22Rv1 (cell line): ENCODE measurements around the gene ZNF621.
"Not testable (repeated sequence)": the region's sequence is repeated elsewhere in the genome, so short reads cannot be mapped to it uniquely, and the experiment has no call there.

Experiments used
- H3K27ac ChIP-seq: fragments of 450-650 bp; 2 replicates; pipeline ENCODE4 v1.5.1; 2017
- CTCF ChIP-seq: fragments of 450-650 bp; IDR thresholded peaks from 2 replicates; pipeline ENCODE4 v1.5.1; 2017; ENCODE audit warnings: mild to moderate bottlenecking
- ZFX ChIP-seq: fragments of 450-650 bp; IDR thresholded peaks from 2 replicates; pipeline ENCODE4 v1.6.1; 2017; ENCODE audit warnings: antibody characterized with exemption, borderline replicate concordance

Gene ZNF621

DNA sequence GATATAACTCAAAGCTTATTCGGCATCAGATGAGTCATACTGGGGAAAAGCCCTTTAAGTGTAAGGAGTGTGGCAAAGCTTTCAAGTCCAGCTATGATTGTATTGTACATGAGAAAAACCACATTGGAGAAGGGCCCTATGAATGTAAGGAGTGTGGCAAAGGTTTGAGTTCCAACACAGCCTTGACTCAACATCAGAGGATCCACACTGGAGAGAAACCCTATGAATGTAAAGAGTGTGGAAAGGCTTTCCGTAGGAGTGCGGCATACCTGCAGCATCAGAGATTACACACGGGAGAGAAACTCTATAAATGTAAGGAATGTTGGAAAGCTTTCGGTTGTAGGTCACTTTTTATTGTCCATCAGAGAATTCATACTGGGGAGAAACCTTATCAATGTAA, 7.5 kb downstream of the ZNF621 start:
- TF ChIP-seq ZFX (no peak), CTCF (no peak)
- H3K27ac ChIP-seq = no peak overlapping the region

DNA sequence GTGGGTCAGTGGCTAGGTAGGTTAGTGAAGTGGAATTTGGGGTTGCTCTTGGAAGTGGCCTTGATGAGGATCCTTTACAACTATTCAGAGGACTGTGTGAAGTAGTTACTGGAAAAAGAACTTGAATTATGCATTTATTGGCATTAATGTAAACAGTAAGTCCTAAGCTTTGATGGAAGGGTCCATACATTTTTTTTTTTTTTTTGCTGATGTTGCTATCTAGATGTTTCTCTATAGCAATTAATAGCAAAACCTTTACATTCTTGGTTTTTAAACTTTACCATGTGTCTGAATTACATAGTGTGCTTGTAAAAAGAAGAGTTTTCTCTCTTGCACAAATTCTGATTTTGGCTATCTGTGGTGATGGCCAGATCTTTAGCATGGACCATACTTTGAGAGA, 9.5 kb downstream of the ZNF621 start:
- H3K27ac ChIP-seq = no peak overlapping the region
- no peak for TF ChIP-seq ZFX
- TF ChIP-seq CTCF = no peak

GRCh38 chr3:40546816-40547215, 22.1 kb downstream of the ZNF621 start:
- no peak for TF ChIP-seq CTCF
- H3K27ac ChIP-seq = no peak overlapping the region

DNA sequence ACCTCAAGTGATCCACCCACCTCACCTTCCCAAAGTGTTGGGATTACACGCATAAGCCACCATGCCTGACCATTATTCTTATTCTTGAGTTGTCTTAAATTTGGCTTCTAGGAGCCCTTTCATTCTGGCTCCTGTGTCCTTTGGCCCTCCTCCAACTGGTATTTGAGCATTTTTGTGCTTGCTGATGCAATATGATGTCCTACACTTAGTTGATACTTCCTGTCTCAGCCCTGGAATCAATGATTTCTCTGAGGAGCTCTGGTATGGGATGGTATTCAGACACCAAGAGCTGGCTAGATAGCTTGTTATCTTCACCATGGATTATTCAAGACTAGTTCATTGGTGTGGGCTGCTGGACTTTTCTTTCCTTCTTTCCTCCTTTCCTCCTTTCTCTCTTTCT, 25.4 kb downstream of the ZNF621 start:
- TF ChIP-seq CTCF (no peak), ZFX (no peak)
- no peak overlapping the region for H3K27ac ChIP-seq

DNA sequence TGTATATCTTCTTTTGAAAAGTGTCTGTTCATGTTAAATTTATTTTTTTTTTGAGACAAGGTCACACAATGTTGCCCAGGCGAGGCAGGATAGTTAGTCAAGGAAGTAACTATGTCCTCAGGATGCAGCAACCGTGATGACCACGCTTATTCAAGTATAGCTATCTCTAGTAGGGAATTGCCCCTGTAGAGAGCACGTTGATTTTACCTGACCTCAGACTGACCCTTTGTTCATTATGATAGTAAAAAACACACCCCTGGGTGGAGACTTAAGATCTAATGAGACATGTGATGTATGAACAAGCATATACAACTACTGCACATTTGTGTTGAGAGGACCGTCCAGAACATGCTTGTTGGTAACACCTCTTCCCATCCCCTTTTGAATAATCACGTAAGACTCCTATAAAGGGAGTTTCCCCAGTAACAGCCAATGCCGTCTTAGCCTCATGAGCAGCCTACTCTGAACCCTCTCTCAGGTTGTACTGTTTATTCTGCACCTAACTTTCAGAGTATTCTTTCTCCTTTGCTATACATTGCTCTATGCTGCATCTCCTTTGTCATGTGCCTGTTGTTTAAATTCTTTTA, 32.9 kb downstream of the ZNF621 start:
- TF ChIP-seq ZFX (no peak), CTCF (no peak)
- no peak overlapping the region for H3K27ac ChIP-seq

- not testable (repeated sequence) for H3K27ac ChIP-seq
These were observed 37.7 kb downstream of the ZNF621 start for GRCh38 chr3:40562482-40562881.

GRCh38 chr3:40565629-40566028, 40.9 kb downstream of the ZNF621 start:
- H3K27ac ChIP-seq = not testable (repeated sequence)

- H3K27ac ChIP-seq = no peak overlapping the region
- TF ChIP-seq CTCF = no peak
- TF ChIP-seq ZFX = no peak
These were observed 41.9 kb downstream of the ZNF621 start for GRCh38 chr3:40566694-40567093.

DNA sequence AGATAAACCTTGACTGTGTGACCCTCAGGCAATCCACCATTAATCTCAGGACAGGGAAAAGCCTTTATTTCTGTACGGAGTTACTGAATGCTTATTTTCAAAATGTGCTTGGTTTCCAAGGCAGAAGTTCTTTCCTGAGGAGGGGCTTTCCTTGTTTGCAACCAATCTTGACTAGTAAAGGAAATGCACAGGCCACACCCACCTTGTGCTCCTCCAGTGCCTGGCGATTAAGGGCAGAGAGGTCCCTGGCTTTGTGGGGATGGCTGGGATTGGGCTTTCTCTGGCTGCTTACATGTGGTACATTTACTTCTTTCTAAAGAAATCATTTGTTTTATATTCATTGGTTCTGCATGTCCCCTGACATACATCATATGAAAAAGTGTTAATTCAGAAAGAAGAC, 47.8 kb downstream of the ZNF621 start:
- no peak for TF ChIP-seq ZFX
- TF ChIP-seq CTCF = no peak
- H3K27ac ChIP-seq = no peak overlapping the region
